GM21529 (cell line): Measurements from ENCODE around the gene L2HGDH.
"Not testable (repeated sequence)": the region's sequence is repeated elsewhere in the genome, so short reads cannot be mapped to it uniquely, and the experiment has no call there.

Source experiments
- ATAC-seq: cut with Tn5 transposase; IDR thresholded peaks from one replicate; pipeline ENCODE4 v1.9.1; 2021; ENCODE audit not compliant: unreplicated experiment

L2HGDH gene

GRCh38 chr14:50311972-50312733 lies at the start of gene L2HGDH, which contains the start of gene DMAC2L:
Gene L2HGDH, minus strand, starts transcription at chr14:50312229. Its CDS starts 79 bp downstream, at chr14:50312150.
Gene DMAC2L, plus strand, starts transcription at chr14:50312324. Its CDS starts 9,164 bp downstream, at chr14:50321488.
- ATAC-seq = peak; percentile 91

GRCh38 chr14:50360851-50361250 lies 48.8 kb upstream of the L2HGDH start:
- ATAC-seq = no peak

GRCh38 chr14:50360093-50360492 lies 48.1 kb upstream of the L2HGDH start:
- no peak for ATAC-seq

GRCh38 chr14:50359631-50360030 lies 47.6 kb upstream of the L2HGDH start:
- ATAC-seq = no peak

- no peak for ATAC-seq
These were observed 45.8 kb upstream of the L2HGDH start for GRCh38 chr14:50357753-50358395.

- ATAC-seq = no peak
These were observed 45.1 kb upstream of the L2HGDH start for GRCh38 chr14:50357124-50357523.

- not testable (repeated sequence) for ATAC-seq
These were observed 44.3 kb upstream of the L2HGDH start for GRCh38 chr14:50356283-50356682.

- ATAC-seq = no peak
These were observed 43.7 kb upstream of the L2HGDH start for GRCh38 chr14:50355692-50356091.

GRCh38 chr14:50354527-50354926 lies 42.5 kb upstream of the L2HGDH start:
- ATAC-seq = no peak

GRCh38 chr14:50353126-50353525 lies 41.1 kb upstream of the L2HGDH start:
- ATAC-seq = no peak

GRCh38 chr14:50352584-50352983 lies 40.6 kb upstream of the L2HGDH start:
- ATAC-seq = no peak

GRCh38 chr14:50350975-50351374 lies 38.9 kb upstream of the L2HGDH start:
- no peak for ATAC-seq

GRCh38 chr14:50348933-50349332 lies 36.9 kb upstream of the L2HGDH start:
- ATAC-seq = no peak

GRCh38 chr14:50347521-50347920 lies 35.5 kb upstream of the L2HGDH start:
- no peak for ATAC-seq

GRCh38 chr14:50345846-50346422 lies 33.9 kb upstream of the L2HGDH start:
- no peak for ATAC-seq

GRCh38 chr14:50344876-50345563 lies 33.0 kb upstream of the L2HGDH start:
- ATAC-seq = no peak

GRCh38 chr14:50344116-50344775 lies 32.2 kb upstream of the L2HGDH start:
- peak; percentile 92 for ATAC-seq

GRCh38 chr14:50343434-50343833 lies 31.4 kb upstream of the L2HGDH start:
- no peak for ATAC-seq

- no peak for ATAC-seq
These were observed 30.4 kb upstream of the L2HGDH start for GRCh38 chr14:50342221-50343078.

GRCh38 chr14:50340963-50341362 lies 28.9 kb upstream of the L2HGDH start:
- ATAC-seq = no peak
